Gastroesophageal sphincter (tissue), 3 donors: ENCODE measurements around the gene ARSD.

ENCODE experiments used
- CTCF ChIP-seq, 4 experiments: fragments of 200-600 bp in 2 of 4; fragments of 450-650 bp in 2 of 4; sonication (generic) in 1 of 4; IDR thresholded peaks; one replicate each; pipeline ENCODE4 v1.5.1; 2017 to 2019; ENCODE audit warnings: antibody characterized with exemption in 4 of 4, mild to moderate bottlenecking in 2 of 4, moderate library complexity in 2 of 4
- EP300 ChIP-seq: sonication (generic); formaldehyde crosslinking; IDR thresholded peaks from one replicate; pipeline ENCODE4 v1.6.1; 2017; ENCODE audit warnings: antibody characterized with exemption, mild to moderate bottlenecking
- POLR2A ChIP-seq, 2 donors: fragments of 450-650 bp; IDR thresholded peaks; one replicate each; pipeline ENCODE4 v1.6.1; 2017; ENCODE audit warnings: antibody characterized with exemption in 2 of 2, mild to moderate bottlenecking in 2 of 2, moderate library complexity in 1 of 2

GRCh38 chrX:2924151-2924550 lies 5.0 kb downstream of the ARSD start:
- no peak for TF ChIP-seq CTCF (IDR thresholded peaks at IDR 0.05)
- no peak for TF ChIP-seq EP300
- no peak for TF ChIP-seq POLR2A (IDR thresholded peaks at IDR 0.05)
